Measurements from ENCODE around the gene RANGRF. TPM values are rescaled to one million over a fixed set of nuclear protein-coding genes. Genes with fewer than 3 reads are reported as not detected.

Gene RANGRF
- total RNA-seq, 1 experiment from 2014 or later = 17.9 TPM

- no peak for DNase-seq (ENCODE audit: low read depth)
Measured at GRCh38 chr17:8312726-8313600, 24.5 kb downstream of the RANGRF start.

- no peak for DNase-seq (ENCODE audit: low read depth)
Measured at GRCh38 chr17:8314797-8315763, 26.6 kb downstream of the RANGRF start.

GRCh38 chr17:8315764-8316217 is 27.3 kb downstream of the RANGRF start:
- DNase-seq (ENCODE audit: low read depth) = no peak

GRCh38 chr17:8318010-8318935 is 29.8 kb downstream of the RANGRF start:
- no peak for DNase-seq (ENCODE audit: low read depth)

- no peak for DNase-seq (ENCODE audit: low read depth)
Measured at GRCh38 chr17:8320262-8320661, 31.8 kb downstream of the RANGRF start.

GRCh38 chr17:8320990-8321389 is 32.5 kb downstream of the RANGRF start:
- DNase-seq (ENCODE audit: low read depth) = peak; percentile 21

GRCh38 chr17:8322061-8322460 is 33.6 kb downstream of the RANGRF start:
- no peak for DNase-seq (ENCODE audit: low read depth)

GRCh38 chr17:8324132-8324531 is 35.7 kb downstream of the RANGRF start:
- DNase-seq (ENCODE audit: low read depth) = no peak

GRCh38 chr17:8324923-8325322 is 36.5 kb downstream of the RANGRF start:
- DNase-seq (ENCODE audit: low read depth) = no peak

- DNase-seq (ENCODE audit: low read depth) = peak; percentile 14
Measured at GRCh38 chr17:8326511-8327302, 38.2 kb downstream of the RANGRF start.

GRCh38 chr17:8327303-8327649 is 38.8 kb downstream of the RANGRF start:
- DNase-seq (ENCODE audit: low read depth) = no peak

GRCh38 chr17:8332128-8332527 is 43.7 kb downstream of the RANGRF start:
- DNase-seq (ENCODE audit: low read depth) = no peak

GRCh38 chr17:8332688-8333087 is 44.2 kb downstream of the RANGRF start:
- DNase-seq (ENCODE audit: low read depth) = no peak

GRCh38 chr17:8333281-8333680 is 44.8 kb downstream of the RANGRF start:
- no peak for DNase-seq (ENCODE audit: low read depth)

- DNase-seq (ENCODE audit: low read depth) = no peak
Measured at GRCh38 chr17:8337802-8338752, 49.6 kb downstream of the RANGRF start.

GRCh38 chr17:8338753-8339140 is 50.3 kb downstream of the RANGRF start:
- DNase-seq (ENCODE audit: low read depth) = no peak

GRCh38 chr17:8339540-8339939 is 51.1 kb downstream of the RANGRF start, which contains the start of gene ODF4:
Gene ODF4, plus strand, starts transcription at chr17:8339840. Its CDS starts 212 bp downstream, at chr17:8340052.
- DNase-seq (ENCODE audit: low read depth) = no peak

Data from LHCN-M2 (cell line).